K562 (cell line): ENCODE measurements around the gene TNFRSF18. TPM values are rescaled to one million over a fixed set of nuclear protein-coding genes. Genes with fewer than 3 reads are reported as not detected.
A peak's percentile ranks its signal among the peaks of the same experiment; 100 is the strongest.

Source experiments
- ATF3 ChIP-seq, 2 experiments: fragments of 450-650 bp in 1 of 2; sonication (generic) in 1 of 2; formaldehyde crosslinking in 1 of 2; IDR thresholded peaks in 1 of 2; conservative IDR thresholded peaks in 1 of 2; 2 replicates each; pipeline versions ENCODE4 v1.6.1 to v1.8.1; 2016 to 2023; ENCODE audit warnings: mild to moderate bottlenecking in 2 of 2, moderate library complexity in 2 of 2, inconsistent platforms in 1 of 2, missing genetic modification reagents in 1 of 2
- NFE2L1 ChIP-seq: fragments of 450-650 bp; IDR thresholded peaks from 2 replicates; pipeline ENCODE4 v1.6.1; 2016; ENCODE audit warnings: missing genetic modification characterization, low read depth, mild to moderate bottlenecking, missing compliant biosample characterization, moderate library complexity, borderline replicate concordance
- NRF1 ChIP-seq, 2 experiments: fragments of 450-650 bp; IDR thresholded peaks in 1 of 2; conservative IDR thresholded peaks in 1 of 2; 2 replicates each; pipeline ENCODE4 v1.6.1; 2014; ENCODE audit warnings: mild to moderate bottlenecking in 2 of 2
- PHTF2 ChIP-seq: fragments of 250-450 bp; sonication (Bioruptor Pico); IDR thresholded peaks from 2 replicates; pipeline ENCODE4 v1.5.0; 2021; ENCODE audit warnings: mild to moderate bottlenecking
- POLR2A ChIP-seq: fragments of 450-650 bp; conservative IDR thresholded peaks from 2 replicates; pipeline ENCODE4 v1.6.1; 2016
- POLR2G ChIP-seq: fragments of 200-400 bp; formaldehyde crosslinking; IDR thresholded peaks from 2 replicates; pipeline ENCODE4 v1.6.1; 2017; ENCODE audit warnings: low read depth, mild to moderate bottlenecking, antibody characterized with exemption, low read length, moderate library complexity
- RB1 ChIP-seq: fragments of 450-650 bp; IDR thresholded peaks from 2 replicates; pipeline ENCODE4 v1.6.1; 2017; ENCODE audit warnings: low read depth, mild to moderate bottlenecking
- RBM15 ChIP-seq: fragments of 200-400 bp; formaldehyde crosslinking; IDR thresholded peaks from 2 replicates; pipeline ENCODE4 v1.6.1; 2018; ENCODE audit warnings: mild to moderate bottlenecking, low read length, moderate library complexity; ENCODE audit not compliant: insufficient read depth
- SMAD1 ChIP-seq: fragments of 150-350 bp; IDR thresholded peaks from 2 replicates; pipeline ENCODE4 v1.6.1; 2014; ENCODE audit warnings: low read length, low read depth; ENCODE audit not compliant: partially characterized antibody
- SRSF9 ChIP-seq: fragments of 200-400 bp; formaldehyde crosslinking; IDR thresholded peaks from 2 replicates; pipeline ENCODE4 v1.6.1; 2017; ENCODE audit warnings: low read depth, low read length, borderline replicate concordance
- TFAP4 ChIP-seq: sonication (generic); formaldehyde crosslinking; IDR thresholded peaks from 2 replicates; pipeline ENCODE4 v1.8.0; 2022; ENCODE audit warnings: missing genetic modification reagents, mild to moderate bottlenecking, moderate library complexity, borderline replicate concordance
- ZBTB1 ChIP-seq: sonication (generic); formaldehyde crosslinking; IDR thresholded peaks from 2 replicates; pipeline ENCODE4 v1.8.1; 2023; ENCODE audit warnings: missing genetic modification reagents, low read depth, mild to moderate bottlenecking, borderline replicate concordance
- ZFX ChIP-seq: sonication (generic); formaldehyde crosslinking; IDR thresholded peaks from 2 replicates; pipeline ENCODE4 v1.8.0; 2022; ENCODE audit warnings: mild to moderate bottlenecking, missing genetic modification reagents, moderate library complexity
- ZNF282 ChIP-seq: sonication (generic); formaldehyde crosslinking; IDR thresholded peaks from 2 replicates; pipeline ENCODE4 v1.8.1; 2023; ENCODE audit warnings: missing genetic modification reagents
- ZNF3 ChIP-seq: fragments of 250-450 bp; sonication (Bioruptor Pico); IDR thresholded peaks from 2 replicates; pipeline ENCODE4 v1.5.0; 2021; ENCODE audit warnings: mild to moderate bottlenecking, moderate library complexity
- ZNF318 ChIP-seq, 2 experiments: fragments of 450-650 bp; IDR thresholded peaks; 2 replicates each; pipeline ENCODE4 v1.6.1; 2016; ENCODE audit warnings: mild to moderate bottlenecking in 2 of 2, borderline replicate concordance in 1 of 2, low read depth in 1 of 2, moderate library complexity in 1 of 2
- polyA plus RNA-seq, 8 experiments: library from polyadenylated mRNA; depleted of rRNA in 4 of 8; stranded (reverse) in 5 of 8; unstranded in 3 of 8; fragments of >200 nt; fragmentation: Nextera tagmentation in 2 of 8; fragmentation: Illumina TruSeq in 1 of 8; extraction: Ambion mirVana in 2 of 8; extraction: Trizol in 1 of 8; gene quantifications; 2 replicates each; pipeline versions ENCODE4 v1.2.1 to v1.2.3, GENCODE V29; 2011 to 2014; ENCODE audit warnings: inconsistent platforms in 1 of 8, missing spikeins in 1 of 8
- total RNA-seq, 7 experiments: library from RNA; depleted of rRNA in 6 of 7; stranded (reverse); fragments of >200 nt in 6 of 7; fragmentation: Illumina TruSeq in 2 of 7; extraction: Trizol in 2 of 7; gene quantifications; 2 replicates each; pipeline versions ENCODE4 v1.2.1 to v1.2.3, GENCODE V29; 2011 to 2021; ENCODE audit warnings: low replicate concordance in 1 of 7

TNFRSF18 gene
- total and polyA plus RNA-seq, 9 of the 15 experiments (the other 6 are each of a cell fraction or from before 2014, with no cell fraction given): 0.24 to 0.27 TPM; not detected in 7

GRCh38 chr1:1203561-1204424, 2.6 kb downstream of the TNFRSF18 start (continued):
- no peak for TF ChIP-seq ZNF3
- no peak for TF ChIP-seq PHTF2 (CRISPR knock-in tag)
- no peak for TF ChIP-seq POLR2A
- no peak for TF ChIP-seq SRSF9
- TF ChIP-seq ZNF318 (IDR thresholded peaks at IDR 0.05; ENCODE audit: borderline replicate concordance in 1 of 2, low read depth in 1 of 2): no peak
- TF ChIP-seq NRF1 (conservative IDR thresholded peaks at IDR 0.05 in 1 of 2, IDR thresholded peaks at IDR 0.05 in 1 of 2): no peak
- TF ChIP-seq NFE2L1 (tag): no peak
- TF ChIP-seq ATF3 (IDR thresholded peaks at IDR 0.05): no peak
- no peak for TF ChIP-seq ATF3 (CRISPR knock-in tag; conservative IDR thresholded peaks at IDR 0.05)
- TF ChIP-seq ZBTB1 (CRISPR knock-in tag): no peak
- TF ChIP-seq TFAP4: peak; percentile 49; the same call in 1 of the 2 replicates
- 0 out of 2 replicates have a peak, but pooled peaks have one; percentile 31 for TF ChIP-seq ZFX (CRISPR knock-in tag)
- TF ChIP-seq ZNF282 (CRISPR knock-in tag): no peak
- 0 out of 2 replicates have a peak, but pooled peaks have one; percentile 18 for TF ChIP-seq RB1
- TF ChIP-seq SMAD1: no peak
- TF ChIP-seq RBM15: no peak
- 0 out of 2 replicates have a peak, but pooled peaks have one; percentile 16 for TF ChIP-seq POLR2G
